Neural cell (in vitro differentiated cells): ENCODE results near the gene CABP4. TPM values are rescaled to one million over a fixed set of nuclear protein-coding genes. Genes with fewer than 3 reads are reported as not detected.

ENCODE experiments used
- H2AFZ ChIP-seq: fragments of 200-600, 300-800 bp; sonication (generic), shearing (Covaris generic); 2 replicates; pipeline ENCODE4 v1.6.0; 2014; ENCODE audit warnings: low read depth, mild to moderate bottlenecking, antibody characterized with exemption, low read length, moderate library complexity
- H3F3A ChIP-seq: fragments of 200-600 bp; shearing (Covaris generic); 2 replicates; pipeline ENCODE4 v1.6.1; 2016; ENCODE audit warnings: mild to moderate bottlenecking, moderate library complexity, mixed read lengths, antibody characterized with exemption, low read length; ENCODE audit not compliant: insufficient read depth, poor library complexity, severe bottlenecking
- H3K27ac ChIP-seq: fragments of 200-600, 300-800 bp; sonication (generic), shearing (Covaris generic); 2 replicates; pipeline ENCODE4 v1.5.1; 2014; ENCODE audit warnings: mild to moderate bottlenecking, low read length, moderate library complexity
- H3K27me3 ChIP-seq: fragments of 300-800, 200-600 bp; sonication (generic), shearing (Covaris generic); 2 replicates; pipeline ENCODE4 v1.6.0; 2014; ENCODE audit warnings: mild to moderate bottlenecking, low read depth, low read length, moderate library complexity; ENCODE audit not compliant: insufficient read depth
- H3K36me3 ChIP-seq: fragments of 300-800, 200-600 bp; sonication (generic), shearing (Covaris generic); 2 replicates; pipeline ENCODE4 v1.5.1; 2014; ENCODE audit warnings: mild to moderate bottlenecking, antibody characterized with exemption, low read length, moderate library complexity; ENCODE audit not compliant: insufficient read depth
- H3K4me2 ChIP-seq: fragments of 300-800, 200-600 bp; sonication (generic), shearing (Covaris generic); 2 replicates; pipeline ENCODE4 v1.6.0; 2014; ENCODE audit warnings: mild to moderate bottlenecking, low read length
- H3K4me3 ChIP-seq: fragments of 300-800, 200-600 bp; sonication (generic), shearing (Covaris generic); 2 replicates; pipeline ENCODE4 v1.5.1; 2014; ENCODE audit warnings: mild to moderate bottlenecking, low read length, moderate library complexity
- H3K79me2 ChIP-seq: fragments of 200-600 bp; shearing (Covaris generic); replicated peaks from 2 replicates; pipeline ENCODE4 v1.6.0; 2014; ENCODE audit warnings: mild to moderate bottlenecking, low read length, moderate library complexity; ENCODE audit not compliant: insufficient read depth
- H3K9ac ChIP-seq: fragments of 300-800, 200-600 bp; sonication (generic), shearing (Covaris generic); 2 replicates; pipeline ENCODE4 v1.6.1; 2016; ENCODE audit warnings: mild to moderate bottlenecking, low read length, mixed read lengths
- H3K9me2 ChIP-seq: fragments of 200-600 bp; shearing (Covaris generic); 2 replicates; pipeline ENCODE4 v1.6.1; 2016; ENCODE audit warnings: mild to moderate bottlenecking, low read length, mixed read lengths; ENCODE audit not compliant: insufficient read depth
- H3K9me3 ChIP-seq: fragments of 200-600, 300-800 bp; sonication (generic), shearing (Covaris generic); 2 replicates; pipeline ENCODE4 v1.6.1; 2016; ENCODE audit warnings: mild to moderate bottlenecking, mixed run types, low read length, moderate library complexity, mixed read lengths
- H4K20me1 ChIP-seq: fragments of 200-600 bp; shearing (Covaris generic); 2 replicates; pipeline ENCODE4 v1.6.1; 2016; ENCODE audit warnings: mild to moderate bottlenecking, mixed run types; ENCODE audit not compliant: insufficient read depth
- EP300 ChIP-seq: fragments of 450-650 bp; conservative IDR thresholded peaks from 2 replicates; pipeline ENCODE4 v1.6.1; 2014; ENCODE audit warnings: antibody characterized with exemption, mild to moderate bottlenecking, moderate library complexity; ENCODE audit not compliant: poor library complexity, severe bottlenecking
- EZH2 ChIP-seq: fragments of 200-600, 300-800 bp; shearing (Covaris generic), sonication (generic); IDR thresholded peaks from 2 replicates; pipeline ENCODE4 v1.6.1; 2014; ENCODE audit warnings: antibody characterized with exemption, low read length, borderline replicate concordance, mild to moderate bottlenecking; ENCODE audit not compliant: insufficient read depth, poor library complexity, severe bottlenecking
- MXI1 ChIP-seq: fragments of 450-650 bp; conservative IDR thresholded peaks from 2 replicates; pipeline ENCODE4 v1.6.1; 2014; ENCODE audit warnings: antibody characterized with exemption, mild to moderate bottlenecking; ENCODE audit not compliant: poor library complexity, severe bottlenecking
- POLR2AphosphoS5 ChIP-seq: IDR thresholded peaks from 2 replicates; pipeline ENCODE4 v1.6.1; 2012
- RAD21 ChIP-seq: fragments of 450-650 bp; conservative IDR thresholded peaks from 2 replicates; pipeline ENCODE4 v1.6.1; 2014; ENCODE audit warnings: antibody characterized with exemption, mild to moderate bottlenecking, moderate library complexity
- SMC3 ChIP-seq: fragments of 450-650 bp; conservative IDR thresholded peaks from 2 replicates; pipeline ENCODE4 v1.6.1; 2014; ENCODE audit warnings: antibody characterized with exemption, mild to moderate bottlenecking, moderate library complexity; ENCODE audit not compliant: poor library complexity
- TAF1 ChIP-seq: IDR thresholded peaks from 2 replicates; pipeline ENCODE4 v1.6.1; 2012; ENCODE audit warnings: low read depth
- polyA plus RNA-seq: library from polyadenylated mRNA; depleted of rRNA; stranded (reverse); fragments of >200 nt; gene quantifications from 2 replicates; pipeline ENCODE4 v1.2.3, GENCODE V29; 2014
- TF ChIP-seq, protein P1 (sequence below): IDR thresholded peaks from 2 replicates; pipeline ENCODE4 v1.6.1; 2012; ENCODE audit warnings: borderline replicate concordance
- TF ChIP-seq, protein P2 (sequence below): fragments of 450-650 bp; IDR thresholded peaks from 2 replicates; pipeline ENCODE4 v1.5.1; 2014; ENCODE audit warnings: antibody characterized with exemption, mild to moderate bottlenecking, moderate library complexity; ENCODE audit not compliant: poor library complexity, severe bottlenecking

CABP4 gene
- polyA plus RNA-seq, 1 donor from 2014 or later: not detected

DNA sequence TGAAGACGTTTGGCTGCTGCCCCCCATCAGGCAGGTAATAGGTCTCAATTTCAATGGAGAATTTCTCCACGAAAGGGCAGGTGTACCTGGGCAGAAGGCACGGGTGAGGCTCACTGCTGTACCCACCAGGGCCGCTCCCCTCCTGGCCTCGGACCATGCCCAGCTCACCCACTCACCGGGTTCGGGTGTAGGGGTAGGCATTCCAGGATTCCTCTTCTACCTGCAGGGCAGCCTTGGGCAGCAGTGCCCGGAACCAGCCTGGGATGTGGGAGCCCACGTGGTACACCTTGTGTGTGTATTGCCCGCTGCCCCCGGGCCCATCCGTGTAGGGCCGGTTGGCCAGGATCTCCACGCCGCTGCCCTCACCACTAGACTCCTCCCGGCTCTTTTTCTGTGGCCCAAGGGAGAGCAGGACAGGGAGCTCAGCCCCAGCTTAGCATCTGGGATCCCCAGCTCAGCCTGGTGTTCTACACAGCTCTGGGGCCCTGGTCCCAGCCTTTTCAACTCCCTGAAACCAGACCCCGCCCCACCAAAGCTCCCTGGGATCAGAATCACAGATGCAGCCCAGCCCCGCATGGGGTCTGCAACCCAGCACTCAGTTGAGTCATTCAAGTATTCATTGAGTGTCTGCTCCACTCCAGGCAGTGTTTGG lies 47.3 kb downstream of the CABP4 start:
- H3K9me3 ChIP-seq: no peaks in the 10 kb centered on the region
- H3K4me2 ChIP-seq: peak overlapping the region; percentile 88
- H3K9ac ChIP-seq: no peak overlapping the region
- H3K36me3 ChIP-seq: no peaks in the 10 kb centered on the region
- peak overlapping the region; percentile 89 for H3K4me3 ChIP-seq
- no peaks in the 10 kb centered on the region for H4K20me1 ChIP-seq
- H3K79me2 ChIP-seq: peaks cover 15% of the 10 kb centered on the region
- no peak overlapping the region for H2AFZ ChIP-seq
- H3K27ac ChIP-seq: no peak overlapping the region
- H3K27me3 ChIP-seq: no peaks in the 10 kb centered on the region
- H3K9me2 ChIP-seq: no peaks in the 10 kb centered on the region
- no peaks in the 10 kb centered on the region for H3F3A ChIP-seq
- no peak for TF ChIP-seq RAD21
- TF ChIP-seq MXI1: no peak
- TF ChIP-seq, protein P1, sequence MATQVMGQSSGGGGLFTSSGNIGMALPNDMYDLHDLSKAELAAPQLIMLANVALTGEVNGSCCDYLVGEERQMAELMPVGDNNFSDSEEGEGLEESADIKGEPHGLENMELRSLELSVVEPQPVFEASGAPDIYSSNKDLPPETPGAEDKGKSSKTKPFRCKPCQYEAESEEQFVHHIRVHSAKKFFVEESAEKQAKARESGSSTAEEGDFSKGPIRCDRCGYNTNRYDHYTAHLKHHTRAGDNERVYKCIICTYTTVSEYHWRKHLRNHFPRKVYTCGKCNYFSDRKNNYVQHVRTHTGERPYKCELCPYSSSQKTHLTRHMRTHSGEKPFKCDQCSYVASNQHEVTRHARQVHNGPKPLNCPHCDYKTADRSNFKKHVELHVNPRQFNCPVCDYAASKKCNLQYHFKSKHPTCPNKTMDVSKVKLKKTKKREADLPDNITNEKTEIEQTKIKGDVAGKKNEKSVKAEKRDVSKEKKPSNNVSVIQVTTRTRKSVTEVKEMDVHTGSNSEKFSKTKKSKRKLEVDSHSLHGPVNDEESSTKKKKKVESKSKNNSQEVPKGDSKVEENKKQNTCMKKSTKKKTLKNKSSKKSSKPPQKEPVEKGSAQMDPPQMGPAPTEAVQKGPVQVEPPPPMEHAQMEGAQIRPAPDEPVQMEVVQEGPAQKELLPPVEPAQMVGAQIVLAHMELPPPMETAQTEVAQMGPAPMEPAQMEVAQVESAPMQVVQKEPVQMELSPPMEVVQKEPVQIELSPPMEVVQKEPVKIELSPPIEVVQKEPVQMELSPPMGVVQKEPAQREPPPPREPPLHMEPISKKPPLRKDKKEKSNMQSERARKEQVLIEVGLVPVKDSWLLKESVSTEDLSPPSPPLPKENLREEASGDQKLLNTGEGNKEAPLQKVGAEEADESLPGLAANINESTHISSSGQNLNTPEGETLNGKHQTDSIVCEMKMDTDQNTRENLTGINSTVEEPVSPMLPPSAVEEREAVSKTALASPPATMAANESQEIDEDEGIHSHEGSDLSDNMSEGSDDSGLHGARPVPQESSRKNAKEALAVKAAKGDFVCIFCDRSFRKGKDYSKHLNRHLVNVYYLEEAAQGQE: no peak
- TF ChIP-seq EZH2: no peak
- no peak for TF ChIP-seq TAF1
- no peak for TF ChIP-seq POLR2AphosphoS5
- TF ChIP-seq SMC3: no peak
- TF ChIP-seq, protein P2, sequence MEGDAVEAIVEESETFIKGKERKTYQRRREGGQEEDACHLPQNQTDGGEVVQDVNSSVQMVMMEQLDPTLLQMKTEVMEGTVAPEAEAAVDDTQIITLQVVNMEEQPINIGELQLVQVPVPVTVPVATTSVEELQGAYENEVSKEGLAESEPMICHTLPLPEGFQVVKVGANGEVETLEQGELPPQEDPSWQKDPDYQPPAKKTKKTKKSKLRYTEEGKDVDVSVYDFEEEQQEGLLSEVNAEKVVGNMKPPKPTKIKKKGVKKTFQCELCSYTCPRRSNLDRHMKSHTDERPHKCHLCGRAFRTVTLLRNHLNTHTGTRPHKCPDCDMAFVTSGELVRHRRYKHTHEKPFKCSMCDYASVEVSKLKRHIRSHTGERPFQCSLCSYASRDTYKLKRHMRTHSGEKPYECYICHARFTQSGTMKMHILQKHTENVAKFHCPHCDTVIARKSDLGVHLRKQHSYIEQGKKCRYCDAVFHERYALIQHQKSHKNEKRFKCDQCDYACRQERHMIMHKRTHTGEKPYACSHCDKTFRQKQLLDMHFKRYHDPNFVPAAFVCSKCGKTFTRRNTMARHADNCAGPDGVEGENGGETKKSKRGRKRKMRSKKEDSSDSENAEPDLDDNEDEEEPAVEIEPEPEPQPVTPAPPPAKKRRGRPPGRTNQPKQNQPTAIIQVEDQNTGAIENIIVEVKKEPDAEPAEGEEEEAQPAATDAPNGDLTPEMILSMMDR: no peak
- no peak for TF ChIP-seq EP300

DNA sequence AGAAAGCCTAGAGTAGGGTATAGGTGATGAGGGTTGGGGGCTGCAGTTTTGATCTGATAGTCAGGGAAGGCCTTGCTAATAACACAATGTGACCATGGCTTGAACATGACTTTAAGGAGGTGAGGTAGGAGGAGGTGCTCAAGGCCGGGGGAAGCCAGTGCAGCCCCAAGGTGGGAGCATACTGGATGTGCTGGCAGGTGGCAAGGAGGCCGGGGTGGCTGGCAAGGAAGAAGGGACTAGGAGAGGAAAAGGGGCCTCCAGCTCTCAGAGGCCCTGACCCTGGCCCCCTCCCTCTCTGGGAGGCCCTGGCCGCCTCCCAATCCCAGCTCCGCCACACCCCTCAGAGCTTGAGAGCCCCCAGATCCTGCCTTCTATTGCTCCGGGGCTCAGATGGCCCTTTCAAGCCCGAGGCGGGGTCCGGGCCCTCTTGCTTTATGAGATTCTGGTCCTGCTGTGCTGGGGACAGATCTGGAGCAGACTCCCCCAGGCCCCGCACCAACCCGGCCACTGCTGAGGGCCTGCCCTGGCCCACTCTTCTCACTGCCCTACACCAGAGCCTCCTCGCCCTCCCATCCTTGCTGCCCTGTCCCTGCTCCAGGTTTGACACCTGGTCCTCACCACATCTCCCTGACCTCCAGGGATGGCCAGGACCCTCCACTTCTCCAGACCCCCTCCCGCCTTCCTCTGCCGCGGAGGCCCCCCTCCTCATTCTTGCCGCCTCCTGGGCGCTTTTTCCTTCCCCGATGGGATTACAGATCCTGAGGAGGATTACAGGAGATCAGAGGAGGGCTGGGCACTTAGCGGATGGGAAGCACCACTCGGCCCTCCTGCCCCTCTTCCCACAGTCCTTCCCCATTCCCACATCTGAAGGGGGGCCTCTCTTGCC lies 48.2 kb downstream of the CABP4 start:
- TF ChIP-seq EP300: no peak
- TF ChIP-seq, protein P1: no peak
- TF ChIP-seq SMC3: no peak
- no peak for TF ChIP-seq POLR2AphosphoS5
- H3K27me3 ChIP-seq: no peaks in the 10 kb centered on the region
- H3K36me3 ChIP-seq: no peaks in the 10 kb centered on the region
- peak overlapping the region; percentile 60 for H3K27ac ChIP-seq
- H3F3A ChIP-seq: no peaks in the 10 kb centered on the region
- H3K79me2 ChIP-seq: peaks cover 15% of the 10 kb centered on the region
- H2AFZ ChIP-seq: no peak overlapping the region
- peak overlapping the region; percentile 87 for H3K9ac ChIP-seq
- H3K4me3 ChIP-seq: peak overlapping the region; percentile 89
- H3K9me3 ChIP-seq: no peaks in the 10 kb centered on the region
- no peaks in the 10 kb centered on the region for H4K20me1 ChIP-seq
- H3K9me2 ChIP-seq: no peaks in the 10 kb centered on the region
- peak overlapping the region; percentile 88 for H3K4me2 ChIP-seq
